Activated T-cell treated with anti-CD3 and anti-CD28 coated beads for 4 hours (primary cell): Measurements from ENCODE around the gene SLC16A5.
A peak's percentile ranks its signal among the peaks of the same experiment; 100 is the strongest.
"Not testable (repeated sequence)": the region's sequence is repeated elsewhere in the genome, so short reads cannot be mapped to it uniquely, and the experiment has no call there.

Experiments used
- DNase-seq: peaks from one replicate; pipeline ENCODE4 v3.0.0-alpha.2; 2020

SLC16A5 gene

DNA sequence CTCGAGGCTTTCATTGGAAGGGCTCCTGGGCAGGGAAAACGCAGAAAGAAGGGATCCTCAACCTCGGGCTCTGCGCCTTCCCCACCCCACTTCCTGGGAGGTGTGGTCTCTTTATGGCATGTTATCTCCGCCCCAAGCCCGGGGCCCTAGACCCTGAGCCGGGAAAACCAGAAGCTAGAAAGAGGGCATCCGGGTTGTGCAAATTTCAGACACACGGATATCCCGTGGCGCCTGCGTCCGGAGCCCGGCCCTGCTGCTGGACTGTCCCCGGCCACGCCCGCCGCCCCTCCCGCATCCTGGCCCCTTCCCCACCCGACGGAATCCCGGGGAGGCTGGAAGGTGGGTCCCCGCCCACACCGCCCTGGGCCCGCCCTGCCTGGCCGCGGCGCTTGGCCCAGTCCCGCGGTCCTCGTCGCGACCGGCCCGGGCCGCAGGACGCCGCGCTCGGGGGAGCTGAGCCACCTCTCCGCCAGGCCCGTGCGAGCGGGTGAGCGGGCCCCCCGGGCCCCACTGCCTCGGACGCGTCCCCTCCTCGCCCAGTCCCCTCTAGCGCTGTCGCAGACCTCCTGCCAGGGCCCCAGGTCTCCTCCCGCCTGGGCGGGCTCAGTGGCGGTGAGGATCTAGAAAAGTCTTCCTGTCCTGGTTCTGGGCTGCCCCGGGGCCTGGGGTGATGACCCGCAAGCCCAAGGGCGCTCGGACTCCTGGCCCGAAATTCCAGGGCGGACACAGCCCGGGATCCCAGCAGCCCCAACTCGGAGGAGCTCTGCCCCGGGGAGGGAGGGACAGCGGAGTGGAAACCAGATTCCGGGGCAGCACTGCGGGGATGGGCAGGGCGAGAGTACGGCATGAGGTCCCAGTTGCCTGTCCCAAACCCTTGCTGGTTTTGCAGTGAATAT lies at the start of gene SLC16A5:
TSS of gene SLC16A5 (plus strand) at position 397 of the 896 bp plus-strand sequence. CDS start 5,683 bp downstream, outside the sequence.
- DNase-seq = peak; percentile 17

DNA sequence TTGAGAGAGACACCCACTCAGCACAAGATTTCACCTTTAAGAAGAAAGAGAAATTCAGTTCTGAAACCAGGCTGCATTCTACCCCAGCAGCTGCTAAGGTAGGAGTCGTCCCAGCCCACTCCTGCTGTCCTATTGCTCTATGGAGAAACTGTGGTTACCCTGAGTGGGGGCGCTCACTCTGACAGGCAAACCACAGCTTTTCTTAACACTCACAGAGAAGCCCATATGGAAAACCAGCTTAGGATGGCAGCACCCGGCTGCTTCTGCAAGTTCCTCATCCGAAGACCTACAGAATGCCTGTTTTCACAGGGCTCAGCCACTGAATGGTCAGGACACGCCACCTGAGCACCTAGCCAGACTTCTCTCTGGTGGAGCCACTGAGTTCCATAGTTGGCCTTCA lies 48.5 kb upstream of the SLC16A5 start:
- no peak for DNase-seq

DNA sequence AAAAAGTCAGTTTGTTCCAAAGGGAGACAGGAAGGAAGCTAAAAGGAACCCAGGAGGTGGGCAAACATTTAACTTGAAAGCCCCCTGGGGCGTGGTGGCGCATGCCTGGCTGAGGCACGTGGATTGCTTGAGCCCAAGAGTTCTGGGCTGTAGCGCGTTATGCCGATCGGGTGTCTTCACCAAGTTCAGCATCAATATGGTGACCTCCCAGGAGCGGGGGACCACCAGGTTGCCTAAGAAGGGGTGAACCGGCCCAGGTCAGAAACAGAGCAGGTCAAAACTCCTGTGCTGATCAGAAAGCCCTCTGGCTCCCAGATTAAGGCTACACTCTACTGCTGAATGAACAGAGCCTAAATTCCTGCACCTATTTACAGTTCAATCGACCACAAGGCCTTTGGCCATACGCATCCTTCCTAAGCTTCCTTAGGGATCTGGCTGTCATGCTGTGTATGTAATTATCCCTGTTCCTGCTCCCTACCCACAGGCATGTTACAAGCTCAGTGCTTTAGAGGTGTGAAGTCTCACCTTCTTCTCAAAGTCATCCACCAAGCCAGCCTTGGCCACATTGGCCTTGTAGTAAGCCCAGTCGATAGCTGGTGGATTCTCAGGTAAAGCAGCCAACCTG lies 46.0 kb upstream of the SLC16A5 start:
- DNase-seq = no peak

DNA sequence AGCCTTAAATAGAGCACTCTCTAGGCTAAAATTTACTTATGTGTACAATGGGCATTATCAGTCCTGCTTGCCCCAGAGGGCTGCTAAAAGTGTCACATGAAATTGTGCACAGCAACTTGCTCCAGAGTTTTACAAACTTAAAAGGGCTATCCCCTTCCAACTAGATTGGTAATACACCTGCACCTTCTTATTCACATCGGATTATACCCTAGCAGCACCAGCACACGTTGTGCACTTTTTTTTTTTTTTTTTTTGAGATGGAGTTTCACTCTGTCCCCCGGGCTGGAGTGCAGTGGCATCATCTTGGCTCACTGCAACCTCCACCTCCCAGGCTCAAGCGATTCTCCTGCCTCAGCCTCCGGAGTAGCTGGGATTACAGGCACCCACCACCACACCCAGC lies 44.0 kb upstream of the SLC16A5 start:
- not testable (repeated sequence) for DNase-seq

DNA sequence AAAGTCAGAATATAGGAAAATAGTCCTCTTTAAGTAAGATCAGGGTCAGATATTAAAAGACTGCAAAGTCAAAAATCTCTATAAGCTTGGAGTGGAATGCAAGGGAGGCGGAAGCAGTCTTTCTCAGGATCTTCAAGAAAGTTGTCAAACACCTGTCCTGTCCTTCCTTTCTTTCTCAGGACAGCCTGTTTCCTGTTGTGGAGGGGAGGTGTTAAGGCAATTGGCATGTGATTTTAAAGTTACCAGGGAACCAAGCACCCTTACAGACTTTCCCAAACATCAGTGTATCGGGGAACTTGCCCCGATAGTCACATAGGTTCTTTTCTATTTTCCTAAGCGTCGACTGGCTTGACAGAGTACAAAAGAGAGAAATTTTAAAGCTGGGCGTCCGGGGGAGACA lies 43.0 kb upstream of the SLC16A5 start:
- DNase-seq = no peak

DNA sequence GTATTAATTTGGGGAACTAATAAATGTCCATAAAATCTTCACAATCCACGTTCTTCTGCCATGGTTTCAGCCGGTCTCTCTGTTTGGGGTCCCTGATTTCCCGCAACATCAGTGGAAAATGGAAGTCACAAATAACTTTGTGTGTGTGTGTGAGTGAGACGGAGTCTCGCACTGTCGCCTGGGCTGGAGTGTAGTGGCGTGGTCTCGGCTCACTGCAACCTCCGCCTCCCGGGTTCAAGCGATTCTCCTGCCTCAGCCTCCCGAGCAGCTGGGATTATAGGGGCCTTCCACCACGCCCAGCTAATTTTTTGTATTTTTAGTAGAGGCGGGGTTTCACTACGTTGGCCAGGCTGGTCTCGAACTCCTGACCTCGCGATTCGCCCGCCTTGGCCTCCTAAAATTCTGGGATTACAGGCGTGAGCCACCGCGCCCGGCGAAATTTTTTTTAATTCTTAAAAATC lies 41.8 kb upstream of the SLC16A5 start:
- not testable (repeated sequence) for DNase-seq

GRCh38 chr17:75046407-75047289 lies 41.1 kb upstream of the SLC16A5 start, which contains the start of the genes ATP5PD and KCTD2:
ATP5PD (minus strand) TSS chr17:75046969; CDS start chr17:75042650, 4,319 bp downstream.
KCTD2 (plus strand) TSS chr17:75047225; CDS start chr17:75047251, 26 bp downstream.
- DNase-seq = peak; percentile 94

- DNase-seq = peak; percentile 17
Measured at GRCh38 chr17:75047398-75048098, 40.2 kb upstream of the SLC16A5 start.

DNA sequence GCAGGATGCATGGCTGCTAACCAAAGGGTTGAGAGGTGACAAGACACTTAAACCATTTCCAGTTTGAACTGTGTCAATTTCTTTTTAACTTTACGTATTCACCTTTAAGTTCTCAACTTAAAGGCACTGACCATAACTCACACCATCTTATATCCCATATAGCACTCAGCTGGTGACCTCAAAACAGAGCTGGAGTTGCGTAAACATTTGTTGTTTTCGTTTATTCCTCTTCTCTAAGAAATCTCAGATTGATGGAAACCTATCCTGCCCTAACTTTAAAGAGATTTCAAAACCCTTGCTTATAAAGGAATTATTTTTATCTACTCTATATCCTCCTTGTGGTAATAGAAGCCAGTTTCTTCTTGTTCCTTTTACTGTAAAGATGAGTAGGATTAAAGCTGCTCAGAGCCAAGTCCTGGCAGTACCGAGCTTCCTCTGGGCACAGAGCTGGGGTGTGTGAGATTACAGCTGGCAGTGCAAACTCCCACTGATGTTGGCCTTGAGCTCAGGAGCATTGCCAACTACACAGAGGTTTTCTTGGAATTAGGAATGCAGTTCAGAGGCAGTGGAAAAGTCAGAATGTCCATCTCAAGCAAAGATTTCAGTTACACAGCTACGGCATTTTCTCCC lies 39.4 kb upstream of the SLC16A5 start:
- DNase-seq = no peak

GRCh38 chr17:75049057-75049456 lies 38.7 kb upstream of the SLC16A5 start:
- DNase-seq = no peak

- DNase-seq = no peak
Measured at GRCh38 chr17:75049706-75050105, 38.0 kb upstream of the SLC16A5 start.

DNA sequence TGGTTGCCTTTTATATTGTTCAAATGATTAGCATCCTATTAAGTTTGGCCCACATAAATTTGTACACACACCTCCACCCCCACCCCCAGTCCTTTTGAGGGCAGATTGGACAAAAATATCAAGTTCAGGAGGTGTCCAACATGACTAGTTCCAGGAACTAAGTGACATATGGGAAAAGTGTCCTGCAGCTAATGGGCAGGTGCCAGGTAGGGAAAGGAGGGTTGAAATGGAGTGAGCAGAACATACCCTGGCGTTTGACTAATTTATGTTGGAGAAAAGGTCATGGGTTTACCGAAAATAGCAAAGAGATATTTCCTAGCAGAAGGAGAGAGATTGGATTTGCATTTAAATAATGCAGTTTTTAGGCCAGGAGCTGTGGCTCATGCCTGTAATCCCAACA lies 35.8 kb upstream of the SLC16A5 start:
- DNase-seq = no peak

DNA sequence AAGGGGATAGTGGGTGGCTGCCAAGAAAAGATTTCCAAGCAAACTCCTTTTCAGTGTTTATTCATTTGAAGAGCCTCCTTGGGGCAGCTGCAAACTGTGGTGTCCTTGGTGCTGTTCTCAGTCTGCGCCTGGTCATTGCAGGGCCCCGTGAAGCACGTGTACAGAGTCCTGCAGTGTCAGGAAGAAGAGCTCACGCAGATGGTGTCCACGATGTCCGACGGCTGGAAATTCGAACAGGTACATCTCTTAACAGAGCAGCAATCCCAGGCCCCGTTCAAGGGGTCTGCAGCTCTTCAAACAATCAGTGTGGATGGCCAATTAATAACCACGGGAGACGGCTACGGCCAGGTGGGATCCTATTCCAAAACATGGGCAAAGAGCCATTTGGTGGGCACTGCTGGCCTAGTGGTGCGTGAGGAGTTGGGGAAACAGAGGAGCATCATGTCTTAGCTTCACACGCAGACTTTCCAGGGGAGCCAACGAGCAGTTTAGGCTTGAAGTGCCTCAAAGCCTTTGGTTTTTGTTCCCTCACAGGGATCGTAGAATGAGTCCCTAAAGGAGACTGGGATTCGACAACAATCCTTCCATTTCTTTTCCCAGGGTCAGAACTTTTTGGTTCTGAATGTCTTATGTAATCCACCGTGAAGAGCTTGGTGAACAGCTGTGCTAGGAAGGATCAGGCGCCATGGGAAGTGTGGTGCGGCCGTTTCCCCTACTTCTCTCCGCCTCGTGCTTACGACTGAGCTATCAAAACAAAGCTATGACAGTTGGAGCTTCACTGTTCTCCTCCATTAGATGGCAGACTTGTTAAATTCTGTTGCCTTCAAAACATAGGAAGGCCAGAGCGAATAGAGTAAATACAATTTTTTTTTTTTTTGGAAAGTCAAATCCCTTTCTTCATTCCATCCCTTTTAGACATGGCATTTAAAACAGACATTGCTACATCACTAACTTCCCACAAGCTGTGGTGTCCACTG lies 28.1 kb upstream of the SLC16A5 start:
- DNase-seq = no peak

DNA sequence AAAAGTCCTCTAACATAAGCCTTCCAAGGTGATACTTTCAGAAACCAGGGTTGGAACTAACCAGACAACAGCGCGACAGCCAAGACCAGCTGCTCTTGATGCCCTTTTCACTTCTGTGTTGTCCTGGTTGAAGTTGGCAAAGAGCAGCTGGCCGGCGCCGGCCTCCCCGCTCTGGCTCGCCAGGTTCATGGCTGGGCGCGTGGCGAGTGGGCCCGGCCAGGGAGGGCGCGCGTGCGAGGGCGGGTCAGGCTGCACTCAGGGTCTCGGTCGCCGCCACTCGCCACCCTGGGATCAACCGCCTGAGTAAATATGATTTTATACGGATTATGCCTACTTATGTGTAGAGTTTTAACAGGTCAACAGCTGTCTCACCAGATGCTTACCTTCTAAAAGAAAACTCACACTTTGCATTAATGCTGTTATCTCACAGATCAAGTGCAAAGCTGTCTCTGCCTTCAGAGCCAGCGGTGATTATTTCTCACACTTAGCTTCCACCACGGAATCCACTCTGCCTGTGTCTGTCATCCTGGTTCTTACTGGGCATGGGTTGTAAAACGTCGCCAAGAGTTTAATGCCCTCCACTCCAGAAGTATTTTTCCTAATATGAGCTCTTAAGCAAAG lies 27.2 kb upstream of the SLC16A5 start:
- no peak for DNase-seq

DNA sequence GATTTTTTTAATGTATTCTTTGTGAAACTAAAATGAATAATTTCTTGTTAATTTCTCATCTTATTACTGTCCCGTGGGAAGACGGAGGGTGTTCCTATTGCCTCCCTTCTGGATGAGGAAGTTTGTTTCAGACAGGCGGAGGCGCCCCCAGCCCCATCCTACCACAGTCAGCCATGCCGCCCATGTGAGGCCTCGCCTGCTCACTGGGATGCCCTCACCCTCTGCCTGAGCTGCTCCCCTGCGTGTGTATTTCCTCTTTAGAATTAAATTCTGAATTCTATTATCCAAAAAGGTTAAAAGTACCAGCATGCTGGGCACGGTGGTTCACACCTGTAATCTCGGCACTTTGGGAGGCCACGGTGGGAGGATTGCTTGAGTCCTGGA lies 26.7 kb upstream of the SLC16A5 start:
- no peak for DNase-seq

- DNase-seq = no peak
Measured at GRCh38 chr17:75061618-75062017, 26.1 kb upstream of the SLC16A5 start.

- DNase-seq = no peak
Measured at GRCh38 chr17:75063201-75063600, 24.6 kb upstream of the SLC16A5 start.

- DNase-seq = no peak
Measured at GRCh38 chr17:75063626-75064025, 24.1 kb upstream of the SLC16A5 start.

GRCh38 chr17:75064040-75064439 lies 23.7 kb upstream of the SLC16A5 start:
- DNase-seq = no peak

DNA sequence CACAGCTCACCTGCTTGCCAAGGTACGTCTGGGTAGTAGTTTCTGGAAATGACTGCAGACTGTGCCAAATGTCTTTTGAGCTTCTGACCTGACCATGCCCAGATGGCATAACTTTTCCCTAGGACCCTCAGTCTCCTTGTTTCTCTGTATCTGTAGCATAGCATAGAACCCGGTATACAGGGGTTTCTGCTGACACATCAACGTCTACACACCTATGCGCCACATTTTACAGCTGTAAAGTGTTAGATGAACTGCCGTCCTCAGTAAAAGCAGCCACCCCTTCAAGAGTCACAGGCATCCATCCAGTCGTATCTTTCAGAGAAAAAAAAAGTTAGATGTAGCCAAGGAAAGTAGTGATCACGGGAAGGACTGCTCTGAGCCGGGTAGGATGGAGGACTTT lies 23.3 kb upstream of the SLC16A5 start:
- no peak for DNase-seq
